Lower lobe of right lung (tissue), 2 donors: ENCODE data around the gene ZNF469. TPM values are rescaled to one million over a fixed set of nuclear protein-coding genes. Genes with fewer than 3 reads are reported as not detected.
A peak's percentile ranks its signal among the peaks of the same experiment; 100 is the strongest.

ENCODE experiments used
- ATAC-seq, 2 donors: fragments of 200-7000 bp; cut with Tn5 transposase; one replicate each; pipeline ENCODE4 v1.9.1; 2020 to 2022; ENCODE audit warnings: mild to moderate bottlenecking in 2 of 2, moderate library complexity in 2 of 2
- DNase-seq: peaks from one replicate; pipeline ENCODE4 v3.0.0-alpha.2; 2020
- H3K27ac ChIP-seq: fragments of 200-600 bp; one replicate; pipeline ENCODE4 v1.8.0; 2022
- H3K27me3 ChIP-seq: fragments of 200-600 bp; one replicate; pipeline ENCODE4 v1.8.0; 2022; ENCODE audit warnings: low read depth
- H3K36me3 ChIP-seq: fragments of 200-600 bp; one replicate; pipeline ENCODE4 v1.8.0; 2022; ENCODE audit warnings: mild to moderate bottlenecking
- H3K4me1 ChIP-seq: fragments of 200-600 bp; one replicate; pipeline ENCODE4 v1.8.0; 2022
- H3K4me3 ChIP-seq: fragments of 200-600 bp; one replicate; pipeline ENCODE4 v1.8.0; 2022; ENCODE audit warnings: mild to moderate bottlenecking
- H3K9me3 ChIP-seq: fragments of 200-600 bp; one replicate; pipeline ENCODE4 v1.8.0; 2022
- intact Hi-C: fragments of 100-400 bp; cut with DNase I; formaldehyde crosslinking; loops from one replicate; pipeline ENCODE4 v1.11.0; 2022
- total RNA-seq: library from RNA; stranded (reverse); fragmentation: NEBNext Ultra II Directional; extraction: Animal tissue kit (Norgen Biotek cat#: 25700); gene quantifications from one replicate; pipeline ENCODE4 v1.2.1, GENCODE V29; 2021
- TF ChIP-seq, protein P1 (sequence below): fragments of 200-600 bp; IDR thresholded peaks from one replicate; pipeline ENCODE4 v1.8.0; 2022; ENCODE audit warnings: antibody characterized with exemption, mild to moderate bottlenecking
- donor health status: DM: no; HTN: yes; CAD: no; lungs with severe emphysema.

Gene ZNF469
- total RNA-seq, 1 donor from 2014 or later: 2.0 TPM

DNA sequence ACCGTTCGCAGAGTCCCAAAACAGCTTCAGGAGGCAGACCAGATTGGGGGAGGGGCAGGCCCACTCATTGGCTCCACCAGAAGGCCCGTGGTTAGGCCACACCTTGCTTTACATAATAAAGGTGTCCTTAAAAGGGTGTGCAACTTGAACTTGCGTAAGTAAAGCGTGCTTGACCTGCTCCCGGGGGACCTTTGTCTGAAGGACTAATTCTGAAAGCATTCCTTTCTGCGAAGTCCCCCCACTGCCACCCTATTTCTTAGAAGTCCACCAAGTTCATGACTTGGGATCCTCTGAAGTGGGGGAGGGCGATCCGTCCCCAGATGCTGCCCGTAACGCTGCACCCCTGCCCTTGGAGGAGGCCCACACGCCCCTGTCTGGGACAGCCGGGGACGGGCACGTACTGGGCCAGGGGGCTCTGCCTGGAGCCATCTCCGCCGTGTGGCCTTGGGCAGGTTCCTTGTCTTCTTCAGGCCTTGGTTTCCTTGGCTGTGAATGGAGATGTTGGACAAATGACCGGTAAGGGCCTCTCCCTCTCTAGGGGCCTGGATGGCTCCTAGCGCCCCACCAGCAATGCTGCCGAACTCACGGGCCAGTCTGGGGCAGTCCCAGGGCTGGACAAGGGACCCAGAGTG lies 823 bp upstream of the ZNF469 start:
- Histone ChIP-seq H3K27me3 (peaks cover 39% of the 10 kb centered on the region), H3K4me3 (no peak overlapping the region), H3K9me3 (no peaks in the 10 kb centered on the region), H3K27ac (no peak overlapping the region), H3K4me1 (peaks cover 17% of the 10 kb centered on the region), H3K36me3 (no peaks in the 10 kb centered on the region)
- ATAC-seq (peak; percentile 52 to 55), DNase-seq (peak; percentile 77)
- TF ChIP-seq, protein P1, sequence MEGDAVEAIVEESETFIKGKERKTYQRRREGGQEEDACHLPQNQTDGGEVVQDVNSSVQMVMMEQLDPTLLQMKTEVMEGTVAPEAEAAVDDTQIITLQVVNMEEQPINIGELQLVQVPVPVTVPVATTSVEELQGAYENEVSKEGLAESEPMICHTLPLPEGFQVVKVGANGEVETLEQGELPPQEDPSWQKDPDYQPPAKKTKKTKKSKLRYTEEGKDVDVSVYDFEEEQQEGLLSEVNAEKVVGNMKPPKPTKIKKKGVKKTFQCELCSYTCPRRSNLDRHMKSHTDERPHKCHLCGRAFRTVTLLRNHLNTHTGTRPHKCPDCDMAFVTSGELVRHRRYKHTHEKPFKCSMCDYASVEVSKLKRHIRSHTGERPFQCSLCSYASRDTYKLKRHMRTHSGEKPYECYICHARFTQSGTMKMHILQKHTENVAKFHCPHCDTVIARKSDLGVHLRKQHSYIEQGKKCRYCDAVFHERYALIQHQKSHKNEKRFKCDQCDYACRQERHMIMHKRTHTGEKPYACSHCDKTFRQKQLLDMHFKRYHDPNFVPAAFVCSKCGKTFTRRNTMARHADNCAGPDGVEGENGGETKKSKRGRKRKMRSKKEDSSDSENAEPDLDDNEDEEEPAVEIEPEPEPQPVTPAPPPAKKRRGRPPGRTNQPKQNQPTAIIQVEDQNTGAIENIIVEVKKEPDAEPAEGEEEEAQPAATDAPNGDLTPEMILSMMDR: no peak
- intact Hi-C loops: no loop called here

DNA sequence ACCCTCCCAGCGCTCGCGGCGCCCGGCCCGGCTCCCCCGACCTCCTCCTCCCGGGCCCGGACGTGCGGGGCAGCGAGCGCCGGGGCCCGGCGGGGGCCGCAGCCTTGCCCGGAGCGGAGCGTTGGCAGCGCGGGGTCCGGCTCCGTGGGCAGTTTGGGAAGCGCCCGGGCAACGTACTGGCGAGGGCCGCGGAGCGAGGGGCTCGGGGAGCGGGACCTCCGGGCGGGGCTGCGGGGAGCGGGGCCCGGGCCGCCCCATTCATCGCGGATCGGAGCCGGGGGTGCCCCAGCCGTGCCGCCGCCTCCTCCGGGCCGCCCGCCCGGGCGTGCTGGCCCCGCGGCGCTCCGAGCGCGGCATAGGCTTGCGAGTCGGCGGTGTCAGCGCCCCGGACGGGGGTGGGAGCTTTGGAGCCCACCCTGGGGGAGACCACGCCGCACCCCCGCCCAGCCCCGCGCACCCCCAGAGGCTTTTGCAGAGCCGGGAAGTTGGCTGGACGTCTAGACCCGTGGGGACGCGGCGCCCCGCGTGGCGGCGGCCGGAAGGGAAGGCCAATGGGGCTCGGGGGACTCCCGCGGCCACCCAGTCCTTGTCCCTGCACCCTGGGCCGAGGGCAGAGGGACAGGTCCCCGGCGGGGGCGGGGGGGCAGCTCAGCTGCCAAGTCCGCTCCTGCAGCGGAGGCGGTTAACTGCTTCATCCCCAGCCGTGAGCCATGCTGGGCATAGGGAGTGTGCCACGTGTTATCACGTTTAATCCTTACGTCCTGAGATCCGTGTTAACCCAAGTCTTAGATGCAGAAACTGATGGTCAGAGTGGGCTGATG lies 852 bp downstream of the ZNF469 start:
- Histone ChIP-seq H3K27ac (no peak overlapping the region), H3K4me3 (peak overlapping the region; percentile 36), H3K36me3 (no peaks in the 10 kb centered on the region), H3K27me3 (peaks cover 44% of the 10 kb centered on the region), H3K4me1 (peaks cover 20% of the 10 kb centered on the region), H3K9me3 (no peaks in the 10 kb centered on the region)
- intact Hi-C loops: no loop called here
- DNase-seq: peak; percentile 53
- TF ChIP-seq, protein P1: peak; percentile 49
- peak; percentile 13 to 21 for ATAC-seq

DNA sequence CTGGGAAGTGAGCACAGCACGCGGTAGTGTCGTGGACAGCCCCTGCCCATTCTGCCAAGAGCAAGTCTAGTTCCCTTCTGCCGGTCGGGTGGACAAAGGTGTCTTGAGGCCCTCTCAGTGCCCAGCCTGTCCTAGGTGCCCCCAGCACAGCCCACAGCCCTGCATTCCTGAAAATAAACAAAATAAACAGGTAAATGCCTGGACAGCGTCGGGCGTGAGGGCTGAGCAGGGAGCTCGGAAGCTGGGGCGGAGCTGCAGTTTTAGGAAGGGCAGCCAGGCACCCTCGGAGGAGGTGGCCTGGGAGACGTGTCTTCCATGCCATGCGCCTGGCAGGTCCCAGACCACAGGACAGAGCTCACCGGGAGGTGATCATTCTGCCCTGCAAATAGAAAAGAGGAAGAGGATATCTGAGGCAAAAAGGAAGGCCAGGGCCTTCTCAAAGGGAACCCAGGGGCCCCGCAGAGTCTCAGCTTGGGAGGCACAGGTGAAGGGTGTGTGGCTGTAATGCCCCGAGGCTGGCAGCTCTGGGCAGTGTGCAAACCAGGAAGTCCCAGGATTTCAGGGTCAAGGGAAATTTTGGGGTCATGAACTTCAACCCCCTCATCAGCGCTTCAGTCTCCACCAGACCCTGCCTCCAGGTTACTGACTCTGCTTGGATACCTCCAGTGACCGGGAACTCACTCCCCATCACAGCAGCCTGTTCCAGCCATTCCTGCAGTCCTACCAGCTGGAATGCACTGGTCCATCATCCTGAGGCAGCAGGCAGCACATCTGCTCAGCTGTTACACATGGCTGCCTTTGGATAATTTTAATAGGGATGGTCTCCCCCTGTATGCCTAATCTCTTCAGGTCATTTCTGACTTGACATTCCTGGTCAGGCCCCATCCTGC lies 1.7 kb downstream of the ZNF469 start:
- TF ChIP-seq, protein P1: no peak
- H3K27me3 ChIP-seq: peaks cover 37% of the 10 kb centered on the region

DNA sequence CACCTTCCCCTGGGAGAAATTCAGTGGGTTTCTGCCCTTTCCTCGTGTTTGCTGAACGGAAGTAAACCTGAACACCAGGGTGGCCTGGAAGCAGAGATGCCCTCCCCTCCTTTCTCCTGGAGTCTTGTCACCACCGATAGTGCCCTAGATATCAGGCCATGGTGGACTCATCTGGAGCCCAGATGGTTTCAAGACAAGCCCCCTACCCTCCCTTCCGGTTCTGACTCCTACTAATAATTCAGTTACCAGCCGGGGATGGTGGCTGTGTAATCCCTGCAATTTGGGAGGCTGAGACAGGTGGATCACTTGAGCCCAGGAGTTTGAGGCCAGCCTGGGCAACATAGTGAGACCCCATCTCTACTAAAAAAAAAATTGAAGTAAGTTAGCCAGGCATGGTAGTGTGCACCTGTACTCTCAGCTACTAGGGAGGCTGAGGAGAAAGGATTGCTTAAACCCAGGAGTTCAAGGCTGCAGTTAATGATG lies 2.4 kb downstream of the ZNF469 start:
- TF ChIP-seq, protein P1: no peak
- Histone ChIP-seq H3K4me1 (peaks cover 20% of the 10 kb centered on the region), H3K9me3 (no peaks in the 10 kb centered on the region), H3K4me3 (no peak overlapping the region), H3K36me3 (no peaks in the 10 kb centered on the region), H3K27me3 (peaks cover 37% of the 10 kb centered on the region), H3K27ac (no peak overlapping the region)
- DNase-seq: no peak
- ATAC-seq: no peak
- intact Hi-C loops: no loop called here

More for the DNA sequence above, 1.7 kb downstream of the ZNF469 start:
- Histone ChIP-seq H3K27ac (no peak overlapping the region), H3K36me3 (no peaks in the 10 kb centered on the region), H3K4me3 (peak overlapping the region; percentile 36), H3K4me1 (peaks cover 20% of the 10 kb centered on the region), H3K9me3 (no peaks in the 10 kb centered on the region)
- intact Hi-C loops: no loop called here
- no peak for ATAC-seq
- DNase-seq: peak; percentile 28
